Activated CD4-positive, alpha-beta T cell treated with anti-CD3 and anti-CD28 coated beads, Interleukin-2, amount 50 U/mL, for 1 hour (primary cell): ENCODE results near the gene DNAAF2.

Source experiments
- DNase-seq: peaks from one replicate; pipeline ENCODE4 v3.0.0-alpha.2; 2020

DNAAF2 gene

DNA sequence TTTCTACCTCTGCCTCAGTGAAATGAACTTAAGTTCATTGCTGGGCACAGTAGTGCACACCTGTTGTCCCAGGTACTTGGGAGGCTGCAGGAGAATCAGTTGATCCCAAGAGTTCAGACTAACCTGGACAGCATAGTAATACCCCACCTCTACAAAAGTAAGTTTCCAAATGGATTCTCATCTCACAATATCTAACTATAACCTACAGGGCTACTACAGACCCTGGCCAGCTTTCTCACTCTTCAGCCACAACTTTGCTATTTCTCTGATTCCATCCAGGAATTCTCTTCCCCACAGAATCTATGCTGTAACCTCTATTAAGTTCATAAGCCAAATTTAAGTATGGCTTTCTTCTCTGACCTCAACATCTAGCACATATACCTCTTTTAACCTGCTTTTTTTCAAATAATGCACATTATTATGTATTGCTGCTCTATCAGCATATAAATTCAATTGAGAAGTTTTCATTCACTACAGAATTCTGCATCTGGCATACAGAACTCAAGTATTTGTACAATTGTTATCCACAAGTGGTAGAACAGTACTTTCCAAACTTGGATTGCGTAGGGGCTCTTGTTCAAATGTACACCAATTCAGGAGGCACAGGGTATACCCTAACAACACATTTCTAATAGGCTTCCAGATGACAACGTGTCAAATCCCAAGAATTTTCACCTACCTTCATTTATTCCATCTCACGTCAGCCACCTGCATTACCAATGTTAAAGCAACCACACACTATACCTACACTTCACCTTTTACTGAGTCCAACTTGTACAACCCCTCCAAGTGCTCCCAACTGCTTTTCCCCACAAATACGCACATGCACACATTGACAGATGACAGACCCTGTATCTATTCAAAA, 52.7 kb downstream of the DNAAF2 start:
- DNase-seq: no peak

DNA sequence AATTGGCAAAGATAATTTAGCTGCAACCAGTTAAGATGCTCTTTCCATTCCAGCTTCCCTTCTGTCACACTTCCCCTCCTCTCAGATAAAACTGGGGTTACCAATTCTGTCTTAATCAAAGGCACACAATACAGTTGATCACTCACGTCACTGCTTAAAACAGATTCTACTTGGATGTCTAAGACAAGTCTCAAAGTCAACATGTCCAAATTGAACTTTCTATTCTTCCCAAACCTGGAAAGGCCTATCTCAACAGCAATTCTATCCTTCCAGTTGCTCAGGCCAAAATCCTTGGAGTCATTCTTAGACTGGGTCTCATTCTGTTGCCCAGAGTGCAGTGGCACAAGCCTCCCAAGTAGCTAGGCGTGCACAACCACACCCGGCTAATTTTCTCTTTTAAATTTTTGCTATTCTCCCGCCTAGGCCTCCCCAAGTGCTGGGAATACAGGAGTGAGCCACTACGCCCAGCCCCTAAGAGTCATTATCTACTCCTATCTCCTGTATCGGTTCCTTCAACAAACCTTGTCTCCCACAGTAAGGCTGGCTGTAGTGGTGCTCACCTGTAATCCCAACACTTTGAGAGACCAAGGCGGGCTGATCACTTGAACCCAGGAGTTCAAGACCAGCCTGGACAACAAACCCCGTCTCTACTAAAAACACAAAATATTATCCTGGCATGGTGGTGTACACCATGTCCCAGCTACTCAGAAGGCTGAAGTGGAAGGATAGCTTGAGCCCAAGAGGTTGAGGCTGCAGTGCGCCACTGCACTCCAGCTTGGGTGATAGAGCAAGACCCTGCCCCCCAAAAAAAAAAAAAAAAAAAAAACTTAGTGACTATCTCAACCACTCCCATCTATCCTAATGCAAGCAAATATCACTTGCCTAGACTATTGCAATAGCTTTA, 53.6 kb downstream of the DNAAF2 start:
- DNase-seq: no peak

DNA sequence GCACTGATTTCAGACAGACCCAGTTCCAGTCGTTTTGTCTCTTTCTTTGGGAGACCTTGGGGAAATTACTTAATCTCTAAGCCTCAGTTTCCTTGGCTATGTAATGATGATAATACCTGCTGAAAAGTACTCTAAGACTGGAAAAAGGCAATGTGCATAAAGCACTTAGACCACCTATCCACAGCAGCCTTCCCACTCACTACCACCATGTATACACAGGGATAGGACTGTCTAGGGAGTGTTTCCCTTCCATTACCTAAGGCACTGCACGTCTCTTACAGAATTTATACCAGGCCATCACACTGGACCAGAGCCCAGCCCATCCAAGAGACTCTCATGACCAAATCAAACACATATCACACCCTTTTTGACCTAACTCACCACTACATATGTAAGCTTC, 55.2 kb downstream of the DNAAF2 start:
- no peak for DNase-seq

DNA sequence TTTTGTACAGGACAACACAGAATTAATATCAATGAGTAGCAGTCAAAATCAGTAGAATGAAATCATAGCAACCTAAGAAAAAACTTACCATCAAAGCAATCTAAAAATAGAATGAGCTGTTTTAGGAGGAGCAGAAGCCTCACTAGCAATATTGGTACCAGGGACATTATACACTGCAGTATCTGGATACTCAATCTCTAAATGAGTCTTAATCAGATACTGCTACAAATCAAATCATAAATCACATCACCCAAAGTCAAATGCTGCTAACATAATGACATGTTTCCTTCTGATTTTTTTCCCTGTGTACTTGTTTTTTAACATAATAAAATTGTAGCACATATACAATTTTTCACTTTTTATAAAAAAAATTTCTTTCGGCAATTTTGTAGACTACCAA, 56.9 kb downstream of the DNAAF2 start:
- DNase-seq: no peak
